ENCODE results near the gene DCHS1. TPM values are rescaled to one million over a fixed set of nuclear protein-coding genes. Genes with fewer than 3 reads are reported as not detected.

DCHS1 gene
- total RNA-seq, 1 donor from 2014 or later, result 41.7 TPM

GRCh38 chr11:6611963-6612212 lies 43.7 kb downstream of the DCHS1 start:
- DNase-seq (ENCODE audit: low read depth, low spot score), result no peak

DNA sequence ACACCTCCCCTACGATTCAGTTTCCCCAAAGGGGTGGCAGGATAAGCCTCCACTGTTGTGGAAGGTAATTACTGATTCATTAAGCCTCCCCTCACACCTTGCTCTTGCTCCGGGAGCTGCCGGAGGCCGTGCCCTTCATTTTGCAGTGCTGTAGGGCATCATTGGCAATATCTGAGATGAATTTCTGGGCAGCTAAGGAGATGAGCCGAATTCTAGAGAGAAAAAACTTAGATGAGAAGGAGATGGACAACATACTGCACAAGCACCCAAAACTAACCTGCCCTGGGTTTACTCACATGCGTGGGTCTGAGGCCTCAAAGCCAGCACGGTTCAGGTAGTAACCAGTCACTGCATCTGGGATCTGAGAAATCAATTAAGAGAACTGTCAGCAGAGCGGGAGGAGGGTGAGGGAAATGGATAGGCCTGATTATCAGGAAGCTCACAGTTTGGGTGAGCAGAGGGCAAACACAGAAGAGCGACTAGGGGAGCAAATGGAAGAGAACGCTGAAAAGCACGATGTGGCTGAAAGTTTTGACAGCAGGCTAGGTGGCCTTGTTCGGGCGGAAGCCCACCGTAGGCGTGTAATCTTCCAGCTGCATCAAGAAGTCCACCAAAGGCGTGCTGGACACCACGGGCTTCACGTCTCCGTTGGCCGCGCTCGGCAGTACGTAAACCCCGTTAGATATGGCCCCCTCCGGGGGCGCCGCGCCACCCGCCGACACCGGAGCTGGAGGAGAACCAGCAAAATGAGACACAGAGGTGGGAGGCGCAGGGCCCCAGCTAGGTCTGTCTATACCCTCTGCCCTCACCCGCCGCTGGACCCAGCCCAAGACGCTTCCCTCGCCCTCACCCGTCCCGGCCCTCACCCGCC lies 44.3 kb downstream of the DCHS1 start:
- no peak for DNase-seq (ENCODE audit: low read depth, low spot score)

GRCh38 chr11:6610591-6610990 lies 45.0 kb downstream of the DCHS1 start:
- no peak for DNase-seq (ENCODE audit: low read depth, low spot score)

DNA sequence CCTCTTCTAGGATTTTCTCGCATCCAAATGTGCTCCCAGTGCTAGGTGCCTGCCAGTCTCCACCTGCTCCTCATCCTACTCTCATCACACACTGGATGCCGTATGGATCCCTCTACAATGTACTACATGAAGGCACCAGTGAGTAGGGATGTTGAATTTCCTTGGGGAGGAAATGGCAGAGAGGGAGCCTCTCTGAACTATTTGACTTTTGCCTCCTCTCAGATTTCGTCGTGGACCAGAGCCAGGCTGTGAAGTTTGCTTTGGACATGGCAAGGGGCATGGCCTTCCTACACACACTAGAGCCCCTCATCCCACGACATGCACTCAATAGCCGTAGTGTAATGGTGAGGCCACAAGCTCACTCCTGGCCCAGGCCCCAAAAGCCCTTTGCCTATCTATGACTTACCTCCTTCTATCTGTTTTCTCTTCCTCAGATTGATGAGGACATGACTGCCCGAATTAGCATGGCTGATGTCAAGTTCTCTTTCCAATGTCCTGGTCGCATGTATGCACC lies 46.0 kb downstream of the DCHS1 start:
- DNase-seq (ENCODE audit: low read depth, low spot score), result no peak

DNA sequence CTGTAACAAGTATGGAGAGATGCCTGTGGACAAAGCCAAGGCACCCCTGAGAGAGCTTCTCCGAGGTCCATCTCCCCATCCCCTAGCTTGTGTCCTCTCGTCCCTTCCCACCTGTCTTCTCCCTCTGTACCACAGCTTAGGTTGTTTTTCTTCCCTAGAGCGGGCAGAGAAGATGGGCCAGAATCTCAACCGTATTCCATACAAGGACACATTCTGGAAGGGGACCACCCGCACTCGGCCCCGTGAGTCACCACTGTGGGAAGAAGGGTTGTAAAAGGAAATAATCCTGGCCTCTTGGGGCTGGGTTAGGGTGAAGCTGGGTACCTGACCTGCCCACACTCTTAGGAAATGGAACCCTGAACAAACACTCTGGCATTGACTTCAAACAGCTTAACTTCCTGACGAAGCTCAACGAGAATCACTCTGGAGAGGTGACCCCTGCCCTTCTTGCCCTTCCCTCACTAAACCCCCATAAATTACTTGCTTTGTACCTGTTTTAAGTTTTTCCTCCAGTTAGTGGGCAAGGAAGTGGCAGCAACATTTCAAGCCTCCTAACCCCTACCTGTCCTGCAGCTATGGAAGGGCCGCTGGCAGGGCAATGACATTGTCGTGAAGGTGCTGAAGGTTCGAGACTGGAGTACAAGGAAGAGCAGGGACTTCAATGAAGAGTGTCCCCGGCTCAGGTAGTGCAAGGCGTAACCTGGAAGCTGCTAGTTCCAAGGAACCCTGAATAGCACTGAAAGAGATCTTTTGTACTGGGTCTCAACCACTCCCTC lies 46.7 kb downstream of the DCHS1 start:
- DNase-seq (ENCODE audit: low read depth, low spot score), result no peak

DNA sequence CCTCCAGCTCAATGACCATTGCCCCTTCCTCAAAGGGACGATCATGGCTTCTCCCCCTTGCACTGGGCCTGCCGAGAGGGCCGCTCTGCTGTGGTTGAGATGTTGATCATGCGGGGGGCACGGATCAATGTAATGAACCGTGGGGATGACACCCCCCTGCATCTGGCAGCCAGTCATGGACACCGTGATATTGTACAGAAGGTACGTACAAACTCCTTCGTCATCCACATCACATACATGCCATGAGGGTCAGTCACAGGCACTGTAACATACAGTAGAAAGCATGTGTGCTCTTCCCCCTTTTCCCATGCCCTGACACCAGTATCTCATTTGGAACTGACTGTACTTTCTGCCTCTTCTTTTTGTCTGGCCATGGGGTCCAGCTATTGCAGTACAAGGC lies 47.6 kb downstream of the DCHS1 start:
- DNase-seq (ENCODE audit: low read depth, low spot score), result no peak

DNA sequence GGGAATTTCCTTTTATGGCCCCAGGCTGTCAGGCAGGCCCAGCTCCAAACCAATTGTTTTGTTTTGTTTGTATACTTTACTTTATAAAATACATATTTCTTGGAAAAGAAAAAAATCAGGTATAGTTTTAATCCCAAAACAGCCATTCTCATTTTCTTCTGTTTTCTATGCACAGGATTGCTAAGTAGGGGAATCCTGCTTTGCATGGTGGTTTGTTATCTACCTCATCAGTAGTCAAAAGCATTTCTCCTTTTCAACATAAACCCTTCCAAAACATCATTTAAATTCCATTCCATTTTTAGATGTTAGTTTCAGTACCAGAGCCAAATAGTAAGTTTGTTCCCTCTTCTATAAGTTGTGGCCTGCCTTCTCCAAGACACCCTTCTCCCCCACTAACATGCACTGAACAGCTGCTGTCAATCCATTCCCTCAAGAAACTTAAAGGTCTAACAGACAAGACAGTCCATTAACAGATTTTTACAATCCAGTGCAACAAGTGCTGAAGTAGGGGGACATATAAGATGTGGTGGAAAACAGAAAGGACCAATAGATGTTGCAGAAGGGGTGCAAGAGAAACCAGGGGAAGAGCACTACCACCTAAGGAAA lies 48.3 kb downstream of the DCHS1 start:
- DNase-seq (ENCODE audit: low read depth, low spot score), result no peak

GRCh38 chr11:6606471-6607189 lies 49.0 kb downstream of the DCHS1 start:
- peak; percentile 91 for DNase-seq (ENCODE audit: low read depth, low spot score)

DNA sequence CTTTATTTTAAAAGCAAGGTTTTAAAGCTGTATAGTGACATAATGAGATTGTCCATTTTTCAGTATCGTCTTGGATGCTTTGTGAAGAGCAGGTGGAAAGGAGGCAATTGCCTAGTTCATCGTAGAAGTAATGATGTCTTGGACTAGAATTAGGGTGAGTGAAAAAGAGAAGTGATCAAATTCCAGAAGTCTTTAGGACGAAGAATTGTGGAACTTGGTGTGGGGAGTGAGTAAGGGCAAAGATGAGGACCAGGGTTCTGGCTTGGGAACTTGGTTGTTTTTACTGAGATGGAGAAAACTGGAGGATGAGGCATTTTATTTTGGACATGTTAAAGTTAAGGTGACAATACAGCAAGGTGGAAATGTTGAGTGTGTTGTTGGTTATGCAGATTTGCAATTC lies 50.8 kb downstream of the DCHS1 start:
- no peak for DNase-seq (ENCODE audit: low read depth, low spot score)

GRCh38 chr11:6604081-6604626 lies 51.5 kb downstream of the DCHS1 start:
- DNase-seq (ENCODE audit: low read depth, low spot score), result no peak

DNA sequence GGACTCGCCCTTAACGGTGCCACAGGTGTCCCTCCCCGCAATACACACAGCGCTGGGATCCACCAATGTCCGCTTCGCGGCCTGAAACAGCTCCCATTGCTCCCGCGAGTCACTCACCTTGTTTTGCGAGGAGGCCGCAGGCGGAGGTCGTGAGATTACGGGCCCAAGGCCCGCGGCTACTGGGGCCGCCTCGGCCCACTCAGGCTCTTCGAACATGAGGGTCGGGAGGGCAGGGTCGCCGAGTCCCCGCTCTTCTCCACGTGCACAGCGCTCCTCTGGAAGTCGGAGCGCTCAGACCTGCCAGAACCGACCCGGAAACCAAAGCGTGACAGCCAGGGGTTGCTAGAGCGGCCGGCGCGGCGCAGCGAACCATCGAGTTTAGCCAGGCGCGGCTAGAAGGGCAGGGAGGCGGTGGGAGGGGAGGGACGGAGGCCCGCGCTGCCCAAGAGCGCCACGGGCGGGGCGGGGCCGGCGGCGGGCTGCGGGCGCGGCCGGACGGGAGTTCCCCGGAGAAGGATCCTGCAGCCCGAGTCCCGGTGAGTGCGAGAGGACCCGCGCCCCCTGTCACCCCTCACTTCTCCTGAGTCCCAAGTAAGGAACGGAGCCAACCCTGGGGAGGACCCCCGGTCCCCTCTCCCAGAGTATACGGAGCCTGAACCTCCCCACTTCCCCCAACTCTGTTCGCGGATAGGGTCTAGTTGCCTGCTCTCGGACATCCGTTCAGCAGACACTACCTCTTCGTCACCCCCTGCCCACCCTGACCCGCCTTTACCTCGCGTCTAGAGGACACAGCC lies 52.1 kb downstream of the DCHS1 start, which contains the start of the genes ILK and RRP8:
Gene ILK (plus strand): TSS at position 488 of the 794 bp plus-strand sequence. CDS start 498 bp downstream, outside the sequence.
Gene RRP8 (minus strand): TSS at position 330 of the 794 bp plus-strand sequence. CDS start 114 bp downstream, at position 216.
- DNase-seq (ENCODE audit: low read depth, low spot score), result peak; percentile 73

GRCh38 chr11:6602096-6602940 lies 53.3 kb downstream of the DCHS1 start:
- no peak for DNase-seq (ENCODE audit: low read depth, low spot score)

- no peak for DNase-seq (ENCODE audit: low read depth, low spot score)
Measured at GRCh38 chr11:6601041-6601461, 54.6 kb downstream of the DCHS1 start.

DNA sequence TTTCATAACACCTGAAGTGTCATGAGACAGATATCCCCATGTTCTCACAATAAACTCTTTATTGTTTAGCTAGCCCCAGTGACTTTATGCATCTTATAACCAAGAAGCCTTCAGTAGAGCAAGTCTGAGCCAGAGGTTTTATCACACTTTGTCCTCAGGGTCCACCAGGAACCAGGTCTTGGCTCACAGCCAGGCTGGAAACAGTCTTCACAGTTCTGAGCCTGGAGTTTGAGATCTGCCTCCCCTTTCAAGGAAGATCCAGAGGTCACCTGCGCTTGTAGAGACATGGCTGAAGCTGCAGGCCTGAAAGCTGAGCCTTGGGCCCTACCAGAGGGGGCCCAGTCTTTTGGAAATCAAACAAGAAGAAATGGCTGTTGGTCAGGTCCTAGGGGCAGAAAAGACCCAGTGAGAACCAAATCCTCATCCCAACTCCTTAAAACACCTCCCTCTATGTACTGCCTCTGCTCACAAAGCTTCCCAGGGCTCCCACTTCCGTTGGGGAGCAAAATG lies 55.7 kb downstream of the DCHS1 start:
- DNase-seq (ENCODE audit: low read depth, low spot score), result no peak

DNA sequence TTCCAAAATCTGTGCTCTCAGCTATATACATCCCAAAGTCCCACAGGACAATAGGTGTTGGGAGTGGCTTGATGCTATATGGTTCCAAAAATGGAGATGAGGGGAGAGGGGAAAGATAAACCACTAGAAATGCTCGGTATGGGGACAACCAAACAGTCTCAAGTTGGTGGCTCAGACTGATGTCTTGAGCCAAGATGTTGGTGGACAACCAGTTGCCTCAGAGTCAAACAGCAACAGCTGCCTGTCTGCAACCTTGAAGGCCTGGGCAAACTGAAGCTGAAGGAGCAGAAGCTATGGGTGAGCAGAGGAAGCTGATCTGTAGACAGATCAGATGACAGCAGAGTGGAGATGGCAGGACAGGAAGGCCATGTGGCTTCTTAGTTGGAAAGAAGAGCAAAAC lies 56.2 kb downstream of the DCHS1 start:
- DNase-seq (ENCODE audit: low read depth, low spot score), result no peak

GRCh38 chr11:6598555-6598954 lies 57.1 kb downstream of the DCHS1 start:
- DNase-seq (ENCODE audit: low read depth, low spot score), result no peak

DNA sequence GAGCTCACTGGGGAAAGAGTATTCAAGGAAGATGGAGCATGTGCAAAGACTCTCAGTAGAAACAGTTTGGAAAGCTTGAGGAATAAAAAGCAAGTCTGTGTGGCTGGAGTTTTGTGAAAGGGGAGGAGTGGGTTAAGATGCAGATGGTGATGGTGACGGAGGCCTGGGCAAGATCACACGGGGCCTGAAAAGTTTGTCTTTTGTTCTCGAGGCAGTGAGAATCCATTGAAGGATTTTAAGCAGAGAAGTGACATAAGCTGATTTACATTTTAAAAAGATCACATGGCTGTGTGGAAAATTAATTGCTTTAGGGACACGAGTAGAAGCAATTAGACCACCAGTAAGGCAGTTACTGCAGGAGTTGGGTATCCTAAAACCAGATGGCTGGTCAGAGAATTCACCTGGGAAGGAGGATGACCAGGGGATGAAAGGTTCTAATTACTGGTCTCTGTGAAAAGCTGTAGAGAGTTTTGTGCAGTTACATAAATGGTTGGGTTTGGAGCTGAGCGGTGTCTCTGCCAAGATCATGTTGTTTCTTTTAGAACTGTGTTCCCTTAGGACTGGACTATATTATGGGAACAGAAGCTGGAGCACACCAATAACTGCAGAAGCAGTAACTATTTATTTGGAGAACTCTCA lies 59.3 kb downstream of the DCHS1 start:
- DNase-seq (ENCODE audit: low read depth, low spot score), result no peak

- no peak for DNase-seq (ENCODE audit: low read depth, low spot score)
Measured at GRCh38 chr11:6594142-6594768, 61.4 kb downstream of the DCHS1 start.
